ENCODE data around the gene BTBD17. TPM values are rescaled to one million over a fixed set of nuclear protein-coding genes. Genes with fewer than 3 reads are reported as not detected.

Gene BTBD17
- total RNA-seq, 1 experiment from 2014 or later: not detected

Other genes starting within 250 kb of the BTBD17 start
- gene RPL38, start 158.2 kb downstream of the BTBD17 start, total RNA-seq (2021; ENCODE audit: unreplicated experiment): 1,628 TPM
- 10.8 TPM for gene TTYH2, start 148.3 kb downstream of the BTBD17 start, total RNA-seq (2021; ENCODE audit: unreplicated experiment)
- gene DNAI2, start 87.6 kb downstream of the BTBD17 start, total RNA-seq (2021; ENCODE audit: unreplicated experiment): not detected
- 0.15 TPM for gene KIF19, start 35.6 kb downstream of the BTBD17 start, total RNA-seq (2021; ENCODE audit: unreplicated experiment)
- not detected for gene GPR142, start 5.6 kb upstream of the BTBD17 start, total RNA-seq (2021; ENCODE audit: unreplicated experiment)
- gene GPRC5C, start 70.2 kb upstream of the BTBD17 start, total RNA-seq (2021; ENCODE audit: unreplicated experiment): 54.4 TPM
- gene CD300A, start 104.8 kb upstream of the BTBD17 start, total RNA-seq (2021; ENCODE audit: unreplicated experiment): 0.71 TPM
- gene CD300LB, start 169.6 kb upstream of the BTBD17 start, total RNA-seq (2021; ENCODE audit: unreplicated experiment): not detected
- 0.15 TPM for gene CD300C, start 184.2 kb upstream of the BTBD17 start, total RNA-seq (2021; ENCODE audit: unreplicated experiment)
- gene CD300H, start 205.6 kb upstream of the BTBD17 start, total RNA-seq (2021; ENCODE audit: unreplicated experiment): not detected
- not detected for gene CD300LD, start 230.4 kb upstream of the BTBD17 start, total RNA-seq (2021; ENCODE audit: unreplicated experiment)

Data from HCT116 (cell line).